GM18507 (cell line): ENCODE results near the gene NPIPA7.
"Not testable (repeated sequence)": the region's sequence is repeated elsewhere in the genome, so short reads cannot be mapped to it uniquely, and the experiment has no call there.

Experiments
- DNase-seq: peaks from one replicate; pipeline ENCODE4 v3.0.0; 2011; ENCODE audit warnings: low read depth; ENCODE audit not compliant: insufficient read length; ENCODE audit errors: extremely low spot score
- FAIRE-seq: peaks from 2 replicates; lab custom pipeline; 2011; peaks lifted over from hg19 to GRCh38; lab: Jason Lieb, UNC

NPIPA7 gene

DNA sequence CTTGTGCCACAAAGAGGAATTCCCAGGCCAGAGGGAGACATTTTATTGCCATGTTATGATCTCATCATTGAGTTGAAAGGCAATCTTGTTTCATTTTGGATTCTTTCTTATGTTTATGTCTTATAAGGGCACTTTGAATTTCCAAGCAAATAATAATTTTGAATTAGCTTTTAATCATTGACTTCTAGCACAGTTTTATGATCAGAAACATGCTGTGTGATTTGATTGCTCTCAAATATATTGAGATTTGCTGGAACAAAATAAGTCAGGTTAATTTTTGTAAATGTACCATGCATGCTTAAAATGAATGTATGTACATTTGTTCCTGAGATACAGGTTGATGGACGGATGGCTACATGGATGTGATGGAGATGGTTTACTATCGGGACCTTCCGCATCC, at the start of gene NPIPA7:
Gene NPIPA7 (plus strand): TSS at position 301 of the 400 bp plus-strand sequence. CDS start 105 bp downstream, outside the sequence.
- not testable (repeated sequence) for DNase-seq, FAIRE-seq

DNA sequence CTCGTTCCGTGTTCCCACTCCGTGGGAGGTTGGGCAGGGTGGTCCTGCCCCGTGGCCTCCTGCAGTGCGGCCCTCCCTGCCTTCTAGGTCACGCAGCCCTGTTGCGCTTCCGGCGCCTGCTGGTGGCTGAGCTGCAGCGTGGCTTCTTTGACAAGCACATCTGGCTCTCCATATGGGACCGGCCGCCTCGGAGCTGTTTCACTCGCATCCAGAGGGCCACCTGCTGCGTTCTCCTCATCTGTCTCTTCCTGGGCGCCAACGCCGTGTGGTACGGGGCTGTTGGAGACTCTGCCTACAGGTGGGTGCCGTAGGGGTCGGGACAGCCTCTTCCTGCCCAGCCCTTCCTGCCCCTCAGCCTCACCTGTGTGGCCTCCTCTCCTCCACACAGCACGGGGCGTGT, 47.5 kb upstream of the NPIPA7 start:
- not testable (repeated sequence) for FAIRE-seq, DNase-seq

DNA sequence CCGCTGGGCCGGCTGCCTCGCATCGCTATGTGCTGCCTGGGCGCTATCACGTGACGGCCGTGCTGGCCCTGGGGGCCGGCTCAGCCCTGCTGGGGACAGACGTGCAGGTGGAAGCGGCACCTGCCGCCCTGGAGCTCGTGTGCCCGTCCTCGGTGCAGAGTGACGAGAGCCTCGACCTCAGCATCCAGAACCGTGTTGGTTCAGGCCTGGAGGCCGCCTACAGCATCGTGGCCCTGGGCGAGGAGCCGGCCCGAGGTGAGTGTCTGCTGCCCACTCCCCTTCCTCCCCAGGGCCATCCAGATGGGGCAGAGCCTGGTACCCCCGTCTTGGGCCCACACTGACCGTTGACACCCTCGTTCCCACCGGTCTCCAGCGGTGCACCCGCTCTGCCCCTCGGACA, 21.4 kb upstream of the NPIPA7 start:
- DNase-seq, FAIRE-seq: not testable (repeated sequence)

DNA sequence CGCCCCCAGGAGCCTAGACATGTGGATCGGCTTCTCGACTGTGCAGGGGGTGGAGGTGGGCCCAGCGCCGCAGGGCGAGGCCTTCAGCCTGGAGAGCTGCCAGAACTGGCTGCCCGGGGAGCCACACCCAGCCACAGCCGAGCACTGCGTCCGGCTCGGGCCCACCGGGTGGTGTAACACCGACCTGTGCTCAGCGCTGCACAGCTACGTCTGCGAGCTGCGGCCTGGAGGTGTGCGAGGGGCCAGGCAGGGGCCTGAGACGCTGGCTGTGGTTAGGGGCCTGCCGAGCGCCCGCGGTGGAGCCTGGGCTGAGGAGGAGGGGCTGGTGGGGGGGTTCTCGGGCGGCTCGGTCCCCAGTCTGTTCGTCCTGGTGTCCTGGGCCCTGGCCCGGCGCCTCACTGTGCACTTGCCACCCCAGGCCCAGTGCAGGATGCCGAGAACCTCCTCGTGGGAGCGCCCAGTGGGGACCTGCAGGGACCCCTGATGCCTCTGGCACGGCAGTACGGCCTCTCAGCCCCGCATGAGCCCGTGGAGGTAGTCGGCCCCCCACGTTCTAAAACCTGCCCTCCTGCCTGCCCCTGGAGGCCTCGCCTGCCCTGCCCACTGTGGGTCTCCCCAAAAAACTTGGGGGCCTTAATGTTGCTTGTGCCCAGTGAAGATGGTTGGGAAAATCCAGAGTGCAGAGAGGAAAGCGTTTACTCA, 20.2 kb upstream of the NPIPA7 start:
- FAIRE-seq, DNase-seq: not testable (repeated sequence)

DNA sequence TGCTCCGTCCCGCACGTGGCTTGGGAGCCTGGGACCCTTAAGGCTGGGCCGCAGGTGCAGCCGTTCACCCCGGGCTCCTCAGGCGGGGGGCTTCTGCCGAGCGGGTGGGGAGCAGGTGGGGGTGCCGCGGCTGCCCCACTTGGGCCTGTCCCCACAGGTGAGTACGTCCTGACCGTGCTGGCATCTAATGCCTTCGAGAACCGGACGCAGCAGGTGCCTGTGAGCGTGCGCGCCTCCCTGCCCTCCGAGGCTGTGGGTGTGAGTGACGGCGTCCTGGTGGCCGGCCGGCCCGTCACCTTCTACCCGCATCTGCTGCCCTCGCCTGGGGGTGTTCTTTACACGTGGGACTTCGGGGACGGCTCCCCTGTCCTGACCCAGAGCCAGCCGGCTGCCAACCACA, 15.3 kb upstream of the NPIPA7 start:
- not testable (repeated sequence) for FAIRE-seq, DNase-seq

DNA sequence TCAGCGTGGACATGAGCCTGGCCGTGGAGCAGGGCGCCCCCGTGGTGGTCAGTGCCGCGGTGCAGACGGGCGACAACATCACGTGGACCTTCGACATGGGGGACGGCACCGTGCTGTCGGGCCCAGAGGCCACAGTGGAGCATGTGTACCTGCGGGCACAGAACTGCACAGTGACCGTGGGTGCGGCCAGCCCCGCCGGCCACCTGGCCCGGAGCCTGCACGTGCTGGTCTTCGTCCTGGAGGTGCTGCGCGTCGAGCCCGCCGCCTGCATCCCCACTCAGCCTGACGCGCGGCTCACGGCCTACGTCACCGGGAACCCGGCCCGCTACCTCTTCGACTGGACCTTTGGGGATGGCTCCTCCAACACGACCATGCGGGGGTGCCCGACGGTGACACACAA, 14.8 kb upstream of the NPIPA7 start:
- DNase-seq, FAIRE-seq: not testable (repeated sequence)

DNA sequence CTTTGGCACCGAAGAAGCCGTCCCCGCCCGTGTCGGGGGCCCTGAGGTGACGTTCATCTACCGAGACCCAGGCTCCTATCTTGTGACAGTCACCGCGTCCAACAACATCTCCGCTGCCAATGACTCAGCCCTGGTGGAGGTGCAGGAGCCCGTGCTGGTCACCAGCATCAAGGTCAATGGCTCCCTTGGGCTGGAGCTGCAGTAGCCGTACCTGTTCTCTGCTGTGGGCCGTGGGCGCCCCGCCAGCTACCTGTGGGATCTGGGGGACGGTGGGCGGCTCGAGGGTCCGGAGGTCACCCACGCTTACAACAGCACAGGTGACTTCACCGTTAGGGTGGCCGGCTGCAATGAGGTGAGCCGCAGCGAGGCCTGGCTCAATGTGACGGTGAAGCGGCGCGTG, 14.2 kb upstream of the NPIPA7 start:
- FAIRE-seq, DNase-seq: not testable (repeated sequence)

DNA sequence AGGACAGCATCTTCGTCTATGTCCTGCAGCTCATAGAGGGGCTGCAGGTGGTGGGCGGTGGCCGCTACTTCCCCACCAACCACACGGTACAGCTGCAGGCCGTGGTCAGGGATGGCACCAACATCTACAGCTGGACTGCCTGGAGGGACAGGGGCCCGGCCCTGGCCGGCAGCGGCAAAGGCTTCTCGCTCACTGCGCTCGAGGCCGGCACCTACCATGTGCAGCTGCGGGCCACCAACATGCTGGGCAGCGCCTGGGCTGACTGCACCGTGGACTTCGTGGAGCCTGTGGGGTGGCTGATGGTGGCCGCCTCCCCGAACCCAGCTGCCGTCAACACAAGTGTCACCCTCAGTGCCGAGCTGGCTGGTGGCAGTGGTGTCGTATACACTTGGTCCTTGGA, 13.6 kb upstream of the NPIPA7 start:
- not testable (repeated sequence) for FAIRE-seq, DNase-seq

DNA sequence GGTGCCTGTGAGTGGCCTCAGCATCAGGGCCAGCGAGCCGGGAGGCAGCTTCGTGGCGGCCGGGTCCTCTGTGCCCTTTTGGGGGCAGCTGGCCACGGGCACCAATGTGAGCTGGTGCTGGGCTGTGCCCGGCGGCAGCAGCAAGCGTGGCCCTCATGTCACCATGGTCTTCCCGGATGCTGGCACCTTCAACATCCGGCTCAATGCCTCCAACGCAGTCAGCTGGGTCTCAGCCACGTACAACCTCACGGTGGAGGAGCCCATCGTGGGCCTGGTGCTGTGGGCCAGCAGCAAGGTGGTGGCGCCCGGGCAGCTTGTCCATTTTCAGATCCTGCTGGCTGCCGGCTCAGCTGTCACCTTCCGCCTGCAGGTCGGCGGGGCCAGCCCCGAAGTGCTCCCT, 13.1 kb upstream of the NPIPA7 start:
- DNase-seq, FAIRE-seq: not testable (repeated sequence)

DNA sequence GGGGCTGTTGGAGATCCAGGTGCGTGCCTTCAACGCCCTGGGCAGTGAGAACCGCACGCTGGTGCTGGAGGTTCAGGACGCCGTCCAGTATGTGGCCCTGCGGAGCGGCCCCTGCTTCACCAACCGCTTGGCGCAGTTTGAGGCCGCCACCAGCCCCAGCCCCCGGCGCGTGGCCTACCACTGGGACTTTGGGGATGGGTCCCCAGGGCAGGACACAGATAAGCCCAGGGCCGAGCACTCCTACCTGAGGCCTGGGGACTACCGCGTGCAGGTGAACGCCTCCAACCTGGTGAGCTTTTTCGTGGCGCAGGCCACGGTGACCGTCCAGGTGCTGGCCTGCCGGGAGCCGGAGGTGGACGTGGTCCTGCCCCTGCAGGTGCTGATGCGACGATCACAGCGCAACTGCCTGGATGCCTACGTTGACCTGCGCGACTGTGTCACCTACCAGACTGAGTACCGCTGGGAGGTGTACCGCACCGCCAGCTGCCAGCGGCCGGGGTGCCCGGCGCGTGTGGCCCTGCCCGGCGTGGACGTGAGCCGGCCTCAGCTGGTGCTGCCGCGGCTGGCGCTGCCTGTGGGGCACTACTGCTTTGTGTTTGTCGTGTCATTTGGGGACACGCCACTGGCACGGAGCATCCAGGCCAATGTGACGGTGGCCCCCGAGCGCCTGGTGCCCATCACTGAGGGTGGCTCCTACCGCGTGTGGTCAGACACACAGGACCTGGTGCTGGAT, 12.2 kb upstream of the NPIPA7 start:
- DNase-seq, FAIRE-seq: not testable (repeated sequence)

DNA sequence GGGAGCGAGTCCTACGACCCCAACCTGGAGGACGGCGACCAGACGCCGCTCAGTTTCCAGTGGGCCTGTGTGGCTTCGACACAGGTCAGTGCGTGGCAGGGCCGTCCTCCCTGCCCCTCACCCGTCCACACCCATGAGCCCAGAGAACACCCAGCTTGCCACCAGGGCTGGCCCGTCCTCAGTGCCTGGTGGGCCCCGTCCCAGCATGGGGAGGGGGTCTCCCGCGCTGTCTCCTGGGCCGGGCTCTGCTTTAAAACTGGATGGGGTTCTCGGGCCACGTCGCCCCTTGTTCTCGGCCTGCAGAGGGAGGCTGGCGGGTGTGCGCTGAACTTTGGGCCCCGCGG, 11.7 kb upstream of the NPIPA7 start:
- FAIRE-seq = not testable (repeated sequence)

DNA sequence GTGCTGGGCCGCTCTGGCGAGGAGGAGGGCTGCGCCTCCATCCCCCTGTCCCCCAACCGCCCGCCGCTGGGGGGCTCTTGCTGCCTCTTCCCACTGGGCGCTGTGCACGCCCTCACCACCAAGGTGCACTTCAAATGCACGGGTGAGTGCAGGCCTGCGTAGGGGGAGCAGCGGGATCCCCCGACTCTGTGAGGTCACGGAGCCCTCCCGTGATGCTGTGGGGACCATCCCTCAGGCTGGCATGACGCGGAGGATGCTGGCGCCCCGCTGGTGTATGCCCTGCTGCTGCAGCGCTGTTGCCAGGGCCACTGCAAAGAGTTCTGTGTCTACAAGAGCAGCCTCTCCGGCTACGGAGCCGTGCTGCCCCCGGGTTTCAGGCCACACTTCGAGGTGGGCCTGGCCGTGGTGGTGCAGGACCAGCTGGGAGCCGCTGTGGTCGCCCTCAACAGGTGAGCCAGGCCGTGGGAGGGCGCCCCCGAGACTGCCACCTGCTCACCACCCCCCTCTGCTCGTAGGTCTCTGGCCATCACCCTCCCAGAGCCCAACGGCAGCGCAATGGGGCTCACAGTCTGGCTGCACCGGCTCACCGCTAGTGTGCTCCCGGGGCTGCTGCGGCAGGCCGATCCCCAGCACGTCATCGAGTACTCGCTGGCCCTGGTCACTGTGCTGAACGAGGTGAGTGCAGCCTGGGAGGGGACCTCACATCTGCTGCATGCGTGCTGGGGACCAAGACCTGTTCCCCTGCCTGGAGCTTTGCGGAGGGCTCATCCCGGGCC, 9.7 kb upstream of the NPIPA7 start:
- FAIRE-seq, DNase-seq: not testable (repeated sequence)

More for the DNA sequence above, 11.7 kb upstream of the NPIPA7 start:
- not testable (repeated sequence) for DNase-seq

DNA sequence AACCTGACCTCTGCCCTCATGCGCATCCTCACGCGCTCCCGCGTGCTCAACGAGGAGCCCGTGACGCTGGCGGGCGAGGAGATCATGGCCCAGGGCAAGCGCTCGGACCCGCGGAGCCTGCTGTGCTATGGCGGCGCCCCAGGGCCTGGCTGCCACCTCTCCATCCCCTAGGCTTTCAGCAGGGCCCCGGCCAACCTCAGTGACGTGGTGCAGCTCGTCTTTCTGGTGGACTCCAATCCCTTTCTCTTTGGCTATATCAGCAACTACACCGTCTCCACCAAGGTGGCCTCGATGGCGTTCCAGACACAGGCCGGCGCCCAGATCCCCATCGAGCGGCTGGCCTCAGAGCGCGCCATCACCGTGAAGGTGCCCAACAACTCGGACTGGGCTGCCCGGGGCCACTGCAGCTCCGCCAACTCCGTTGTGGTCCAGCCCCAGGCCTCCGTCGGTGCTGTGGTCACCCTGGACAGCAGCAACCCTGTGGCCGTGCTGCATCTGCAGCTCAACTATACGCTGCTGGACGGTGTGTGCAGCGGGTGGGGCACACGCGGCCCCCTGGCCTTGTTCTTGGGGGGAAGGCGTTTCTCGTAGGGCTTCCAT, 7.7 kb upstream of the NPIPA7 start:
- not testable (repeated sequence) for FAIRE-seq, DNase-seq

DNA sequence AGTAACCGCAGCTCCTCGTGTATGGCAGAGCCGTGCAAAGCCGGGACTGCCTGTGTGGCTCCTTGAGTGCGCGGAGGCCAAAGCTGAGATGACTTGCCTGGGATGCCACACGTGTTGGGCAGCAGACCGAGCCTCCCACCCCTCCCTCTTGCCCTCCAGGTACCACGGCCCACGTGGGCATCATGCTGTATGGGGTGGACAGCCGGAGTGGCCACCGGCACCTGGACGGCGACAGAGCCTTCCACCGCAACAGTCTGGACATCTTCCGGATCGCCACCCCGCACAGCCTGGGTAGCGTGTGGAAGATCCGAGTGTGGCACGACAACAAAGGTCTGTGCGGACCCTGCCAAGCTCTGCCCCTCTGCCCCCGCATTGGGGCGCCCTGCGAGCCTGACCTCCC, 4.7 kb upstream of the NPIPA7 start:
- DNase-seq, FAIRE-seq: not testable (repeated sequence)

DNA sequence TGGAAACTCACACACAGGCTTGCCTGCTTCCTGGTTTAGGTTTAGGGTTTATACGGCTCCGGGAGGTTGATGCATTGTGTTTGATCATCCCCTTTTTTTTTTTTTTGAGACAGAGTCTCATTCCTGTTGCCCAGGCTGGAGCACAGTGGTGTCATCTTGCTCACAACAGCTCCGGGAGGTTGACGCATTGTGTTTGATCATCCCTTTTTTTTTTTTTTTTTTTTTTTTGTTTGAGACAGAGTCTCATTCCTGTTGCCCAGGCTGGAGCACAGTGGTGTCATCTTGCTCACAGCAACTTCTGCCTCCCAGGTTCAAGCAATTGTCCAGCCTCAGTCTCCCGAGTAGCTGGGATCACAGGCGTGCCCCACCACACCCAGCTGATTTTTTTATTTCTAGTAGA, 20.7 kb downstream of the NPIPA7 start:
- not testable (repeated sequence) for FAIRE-seq, DNase-seq

DNA sequence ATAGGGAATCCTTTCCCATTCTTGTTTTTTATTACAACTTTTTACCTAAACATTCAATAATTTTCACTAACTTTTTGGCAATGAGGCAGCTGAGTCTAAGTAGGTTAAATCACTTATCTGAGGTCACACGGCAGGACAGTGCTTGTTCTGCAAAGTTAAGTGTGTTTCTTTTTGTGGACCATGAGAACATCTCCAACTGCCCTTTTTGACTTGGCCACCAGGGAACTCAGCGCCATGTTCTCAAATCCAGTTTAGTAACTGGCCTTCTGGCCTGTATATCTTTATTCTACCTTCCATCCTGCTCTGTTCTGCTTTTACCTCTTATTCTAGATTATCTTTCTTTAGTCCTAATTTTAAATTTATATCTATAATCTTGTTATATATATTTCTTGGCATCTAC, 23.4 kb downstream of the NPIPA7 start:
- not testable (repeated sequence) for DNase-seq, FAIRE-seq

DNA sequence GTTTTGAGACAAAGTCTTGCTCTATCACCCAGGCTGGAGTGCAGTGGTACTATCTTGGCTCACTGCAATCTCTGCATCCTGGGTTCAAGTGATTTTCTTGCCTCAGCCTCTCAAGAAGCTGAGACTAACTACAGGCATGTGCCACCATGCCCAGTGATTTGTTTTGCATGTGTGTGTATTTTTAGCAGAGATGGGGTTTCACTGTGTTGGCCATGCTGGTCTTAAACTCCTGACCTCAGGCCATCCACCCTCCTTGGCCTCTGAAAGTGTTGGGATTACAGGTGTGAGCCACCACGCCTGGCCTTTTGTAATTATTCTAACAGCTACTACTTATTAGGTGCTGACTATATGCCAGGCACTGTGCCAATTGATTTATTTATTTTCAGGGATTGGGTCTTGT, 25.3 kb downstream of the NPIPA7 start:
- not testable (repeated sequence) for DNase-seq, FAIRE-seq

DNA sequence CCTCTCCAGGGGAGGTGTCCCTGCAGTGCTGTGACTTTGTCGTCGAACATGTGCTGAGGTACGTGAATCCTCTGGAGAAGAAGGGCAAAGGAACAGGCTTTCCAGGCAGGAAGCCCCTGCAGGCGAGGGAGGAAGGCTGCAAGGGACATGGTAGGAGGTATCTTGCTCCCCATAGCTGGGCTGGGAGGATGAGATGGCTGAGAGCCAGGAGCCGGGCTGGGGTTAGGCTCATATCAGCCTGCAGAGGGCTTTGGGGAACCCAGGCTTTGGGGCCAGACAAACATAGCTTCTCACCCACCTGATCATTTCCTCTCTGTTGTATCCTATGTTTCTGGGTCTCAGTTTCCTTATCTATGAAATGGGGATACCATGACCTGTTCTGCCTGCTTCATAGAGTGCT, 26.5 kb downstream of the NPIPA7 start:
- not testable (repeated sequence) for FAIRE-seq, DNase-seq

DNA sequence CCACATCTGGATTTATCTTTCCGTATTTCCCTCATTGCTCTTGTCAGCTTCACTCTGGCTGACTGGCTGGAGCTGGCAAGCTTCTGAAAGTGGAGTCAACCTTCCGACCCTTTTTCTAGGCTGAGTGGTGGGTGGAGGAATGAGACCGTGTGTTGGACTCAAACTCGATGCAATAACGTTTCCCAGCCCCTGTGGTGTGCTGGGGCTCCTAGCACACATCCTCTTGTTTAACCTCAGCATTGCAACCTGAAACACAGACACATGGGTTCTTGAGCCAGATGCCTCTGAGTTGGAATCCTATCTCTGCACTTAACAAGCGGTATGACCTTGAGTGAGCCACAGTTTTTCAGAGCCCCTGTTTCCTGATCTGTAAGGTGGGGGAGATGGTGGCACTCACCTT, 29.5 kb downstream of the NPIPA7 start:
- DNase-seq, FAIRE-seq: not testable (repeated sequence)
